ENCODE measurements around the gene NID2. TPM values are rescaled to one million over a fixed set of nuclear protein-coding genes. Genes with fewer than 3 reads are reported as not detected.

Gene NID2, protein sequence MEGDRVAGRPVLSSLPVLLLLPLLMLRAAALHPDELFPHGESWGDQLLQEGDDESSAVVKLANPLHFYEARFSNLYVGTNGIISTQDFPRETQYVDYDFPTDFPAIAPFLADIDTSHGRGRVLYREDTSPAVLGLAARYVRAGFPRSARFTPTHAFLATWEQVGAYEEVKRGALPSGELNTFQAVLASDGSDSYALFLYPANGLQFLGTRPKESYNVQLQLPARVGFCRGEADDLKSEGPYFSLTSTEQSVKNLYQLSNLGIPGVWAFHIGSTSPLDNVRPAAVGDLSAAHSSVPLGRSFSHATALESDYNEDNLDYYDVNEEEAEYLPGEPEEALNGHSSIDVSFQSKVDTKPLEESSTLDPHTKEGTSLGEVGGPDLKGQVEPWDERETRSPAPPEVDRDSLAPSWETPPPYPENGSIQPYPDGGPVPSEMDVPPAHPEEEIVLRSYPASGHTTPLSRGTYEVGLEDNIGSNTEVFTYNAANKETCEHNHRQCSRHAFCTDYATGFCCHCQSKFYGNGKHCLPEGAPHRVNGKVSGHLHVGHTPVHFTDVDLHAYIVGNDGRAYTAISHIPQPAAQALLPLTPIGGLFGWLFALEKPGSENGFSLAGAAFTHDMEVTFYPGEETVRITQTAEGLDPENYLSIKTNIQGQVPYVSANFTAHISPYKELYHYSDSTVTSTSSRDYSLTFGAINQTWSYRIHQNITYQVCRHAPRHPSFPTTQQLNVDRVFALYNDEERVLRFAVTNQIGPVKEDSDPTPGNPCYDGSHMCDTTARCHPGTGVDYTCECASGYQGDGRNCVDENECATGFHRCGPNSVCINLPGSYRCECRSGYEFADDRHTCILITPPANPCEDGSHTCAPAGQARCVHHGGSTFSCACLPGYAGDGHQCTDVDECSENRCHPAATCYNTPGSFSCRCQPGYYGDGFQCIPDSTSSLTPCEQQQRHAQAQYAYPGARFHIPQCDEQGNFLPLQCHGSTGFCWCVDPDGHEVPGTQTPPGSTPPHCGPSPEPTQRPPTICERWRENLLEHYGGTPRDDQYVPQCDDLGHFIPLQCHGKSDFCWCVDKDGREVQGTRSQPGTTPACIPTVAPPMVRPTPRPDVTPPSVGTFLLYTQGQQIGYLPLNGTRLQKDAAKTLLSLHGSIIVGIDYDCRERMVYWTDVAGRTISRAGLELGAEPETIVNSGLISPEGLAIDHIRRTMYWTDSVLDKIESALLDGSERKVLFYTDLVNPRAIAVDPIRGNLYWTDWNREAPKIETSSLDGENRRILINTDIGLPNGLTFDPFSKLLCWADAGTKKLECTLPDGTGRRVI (N-terminal part only)
- total RNA-seq (2014; rRNA removed; shearing (Covaris generic)) = not detected in 2 replicates
- polyA plus RNA-seq (2015; cell fraction: cytosol; rRNA removed) = not detected in 2 replicates
- not detected in 2 replicates for polyA plus RNA-seq (2015; cell fraction: nucleus; rRNA removed)

DNA sequence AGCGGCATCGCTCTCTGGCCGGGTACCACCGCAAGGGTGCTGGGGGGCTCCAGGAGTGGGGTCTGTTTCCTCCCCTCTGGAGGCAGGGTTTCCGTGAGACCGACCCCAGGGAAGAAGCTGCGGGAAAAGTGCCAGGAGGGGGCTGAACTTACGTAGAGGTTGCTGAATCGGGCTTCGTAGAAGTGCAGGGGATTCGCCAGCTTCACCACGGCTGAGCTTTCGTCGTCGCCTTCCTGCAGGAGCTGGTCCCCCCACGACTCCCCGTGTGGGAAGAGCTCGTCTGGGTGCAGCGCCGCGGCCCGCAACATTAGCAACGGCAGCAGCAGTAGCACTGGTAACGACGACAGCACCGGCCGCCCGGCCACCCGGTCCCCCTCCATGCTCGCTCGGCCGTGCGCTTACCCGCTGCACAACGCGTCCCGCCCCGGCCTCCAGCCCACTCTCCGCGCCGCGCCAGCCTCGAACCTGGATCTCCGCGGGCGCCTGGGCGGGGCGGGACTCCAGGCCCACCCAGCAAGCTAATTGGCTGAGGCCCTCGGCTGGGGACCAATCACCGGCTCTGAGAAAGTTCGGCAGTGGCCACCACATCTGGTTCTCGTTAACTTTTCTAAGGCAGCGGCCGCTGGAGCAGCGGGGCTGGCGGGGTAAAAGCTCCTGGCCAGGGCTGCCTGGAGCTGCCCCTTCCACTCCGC is at the start of gene NID2:
Gene NID2, minus strand, starts transcription at position 445 of the 692 bp plus-strand sequence. Its CDS starts 65 bp downstream, at position 380.
- in situ Hi-C loops (cut with HindIII; ENCODE audit: low pct_unique_long_range_greater_than_20kb, low sequenced_read_pairs) = no loop called here
- DNase-seq (ENCODE audit: low read depth, low spot score) = peak; percentile 25

DNA sequence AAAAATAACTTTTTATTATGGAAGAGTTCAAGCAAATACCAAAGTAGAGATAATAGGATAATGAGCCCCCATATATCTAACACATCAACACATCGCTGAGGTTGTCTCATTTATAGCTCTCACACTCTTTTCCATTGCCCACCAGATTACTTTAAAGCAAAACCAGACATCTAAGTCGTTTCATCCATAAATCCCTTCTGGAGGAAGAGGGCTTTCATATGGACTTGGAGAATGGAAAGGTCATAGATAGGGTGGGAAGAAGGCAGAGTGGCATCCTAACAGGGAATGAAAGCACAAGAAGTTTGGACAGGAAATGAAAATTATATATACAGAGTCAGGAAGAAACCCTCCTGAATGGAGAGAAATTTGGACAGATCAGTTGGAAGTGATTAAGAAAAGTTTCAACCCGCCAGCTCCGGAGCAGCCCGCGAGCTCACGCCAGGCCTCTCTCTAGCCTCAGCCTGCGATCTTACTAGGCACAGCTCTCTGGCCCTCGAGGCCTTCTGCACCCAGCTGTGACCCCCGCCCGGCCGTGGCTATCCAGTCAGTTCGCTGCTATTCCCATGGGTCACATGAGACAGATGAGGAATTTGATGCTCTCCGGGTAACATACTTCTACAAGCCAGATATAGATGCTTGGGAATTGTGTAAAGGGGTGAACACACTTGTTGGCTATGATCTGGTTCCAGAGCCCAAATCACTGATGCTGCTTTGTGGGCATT is 48.4 kb upstream of the NID2 start:
- in situ Hi-C loops (cut with HindIII; ENCODE audit: low pct_unique_long_range_greater_than_20kb, low sequenced_read_pairs) = no loop called here
- no peak for DNase-seq (ENCODE audit: low read depth, low spot score)

DNA sequence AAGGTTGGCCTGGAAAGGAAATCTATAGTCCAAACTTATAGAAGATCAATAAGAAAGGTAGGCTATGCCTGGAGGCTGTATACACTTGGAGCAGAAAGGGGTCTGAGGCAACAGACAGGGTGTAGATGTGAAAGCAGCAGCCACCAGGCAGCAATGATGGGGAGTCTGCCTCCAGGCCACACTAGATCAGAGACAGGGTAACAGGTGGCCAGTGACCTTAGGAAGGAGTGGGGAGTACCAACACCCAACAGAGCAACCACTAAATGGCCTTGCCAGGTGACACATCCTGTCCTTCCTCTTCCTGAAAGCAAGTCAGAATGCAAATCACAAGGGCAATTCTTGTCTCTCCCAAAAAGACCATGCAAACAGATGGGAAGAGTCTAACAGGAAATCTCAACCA is 46.4 kb upstream of the NID2 start:
- no peak for DNase-seq (ENCODE audit: low read depth, low spot score)
- in situ Hi-C loops (cut with HindIII; ENCODE audit: low pct_unique_long_range_greater_than_20kb, low sequenced_read_pairs) = no loop called here

DNA sequence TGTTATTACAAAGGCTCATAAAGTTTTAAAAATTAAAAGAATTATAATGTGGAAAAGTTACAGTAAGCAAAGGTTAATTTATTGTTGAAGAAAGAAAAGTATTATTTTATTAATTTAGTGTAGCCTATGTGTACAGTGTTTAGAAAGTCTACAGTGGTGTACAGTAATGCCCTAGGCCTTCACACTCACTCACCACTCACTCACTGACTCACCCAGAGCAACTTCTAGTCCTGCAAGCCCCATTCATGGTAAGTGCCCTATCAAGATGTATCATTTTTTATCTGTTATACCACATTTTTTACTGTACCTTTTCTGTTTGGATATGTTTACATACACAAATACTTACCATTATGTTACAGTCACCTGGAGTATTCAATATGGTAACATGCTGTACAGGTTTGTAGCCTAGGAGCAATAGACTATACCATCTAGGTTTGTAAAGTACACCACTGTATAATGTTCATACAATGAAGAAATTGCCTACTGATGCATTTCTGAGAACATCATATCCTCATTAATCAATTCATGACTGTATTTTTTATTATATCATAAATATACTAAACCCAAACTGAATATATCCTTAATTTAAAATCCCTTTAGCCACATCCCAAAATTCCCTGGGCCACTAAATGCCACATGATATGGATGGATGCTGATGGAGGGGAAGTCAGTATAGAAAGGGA is 43.6 kb upstream of the NID2 start:
- DNase-seq (ENCODE audit: low read depth, low spot score) = no peak

DNA sequence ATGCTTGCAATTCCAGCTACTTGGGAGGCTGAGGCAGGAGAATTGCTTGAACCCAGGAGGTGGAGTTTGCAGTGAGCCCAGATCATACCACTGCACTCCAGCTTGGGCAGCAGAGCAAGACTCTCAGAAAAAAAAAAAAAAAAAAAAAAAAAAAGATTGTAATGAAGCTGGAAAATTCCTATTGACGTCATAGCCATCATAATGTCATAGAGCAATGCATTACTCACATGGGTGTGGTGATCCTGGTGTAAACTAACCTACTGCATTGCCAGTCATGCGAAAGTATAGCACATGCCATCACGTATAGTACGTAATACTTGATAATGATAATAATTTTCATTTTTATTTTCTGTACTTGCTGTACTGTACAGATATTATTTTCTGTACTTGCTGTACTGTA is 42.7 kb upstream of the NID2 start:
- in situ Hi-C loops (cut with HindIII; ENCODE audit: low pct_unique_long_range_greater_than_20kb, low sequenced_read_pairs) = no loop called here
- no peak for DNase-seq (ENCODE audit: low read depth, low spot score)

More for the DNA sequence above, 43.6 kb upstream of the NID2 start:
- in situ Hi-C loops (cut with HindIII; ENCODE audit: low pct_unique_long_range_greater_than_20kb, low sequenced_read_pairs) = no loop called here

DNA sequence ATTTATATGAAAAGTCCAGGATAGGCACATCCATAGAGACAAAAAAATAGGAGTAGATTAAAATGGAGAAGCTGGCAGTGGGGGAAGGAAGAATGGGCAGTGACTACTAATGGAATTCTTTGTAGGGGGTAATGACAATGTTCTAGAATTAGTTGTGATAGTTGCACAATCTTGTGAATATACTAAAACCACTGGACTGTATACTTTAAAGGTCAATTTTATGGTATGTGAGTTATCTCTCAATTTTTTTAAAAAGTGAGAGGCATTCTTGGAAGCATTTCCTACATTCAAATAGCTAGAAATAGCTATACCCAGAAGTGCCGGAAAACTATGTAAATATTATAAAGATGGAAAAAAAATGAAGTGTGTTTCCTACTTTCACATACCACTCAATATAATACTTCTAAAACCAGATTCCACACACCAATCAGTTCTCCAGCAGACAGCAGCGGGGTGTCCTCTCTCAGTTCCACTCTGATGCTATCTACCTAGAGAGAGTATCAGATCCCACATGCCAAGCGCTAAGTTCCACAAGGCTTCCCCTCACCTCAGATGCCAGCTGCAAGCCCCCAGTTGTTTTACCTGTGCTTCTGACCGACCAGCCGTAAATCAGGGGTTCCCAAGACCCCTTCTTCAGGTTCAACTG is 41.7 kb upstream of the NID2 start:
- no peak for DNase-seq (ENCODE audit: low read depth, low spot score)
- in situ Hi-C loops (cut with HindIII; ENCODE audit: low pct_unique_long_range_greater_than_20kb, low sequenced_read_pairs) = no loop called here

DNA sequence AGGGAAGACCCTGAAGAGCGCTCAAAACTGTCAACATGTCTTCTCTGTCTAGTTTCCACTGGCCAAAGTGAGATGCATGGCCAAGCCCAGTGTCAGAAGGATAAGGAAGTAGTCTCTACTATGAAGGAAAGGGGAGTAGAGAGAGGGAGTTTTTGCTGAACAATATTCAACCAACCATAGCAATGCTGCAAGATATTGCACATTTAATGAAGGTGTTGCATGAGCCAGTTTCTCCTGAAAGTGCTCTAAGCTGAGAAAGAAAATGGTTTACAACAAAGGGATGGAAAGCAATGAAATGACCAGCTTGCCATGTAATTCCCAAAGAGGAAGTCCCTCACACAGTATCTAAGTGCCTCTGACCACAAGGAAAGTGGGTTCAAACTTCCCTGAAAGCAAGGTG is 40.0 kb upstream of the NID2 start:
- no peak for DNase-seq (ENCODE audit: low read depth, low spot score)
- in situ Hi-C loops (cut with HindIII; ENCODE audit: low pct_unique_long_range_greater_than_20kb, low sequenced_read_pairs) = no loop called here

DNA sequence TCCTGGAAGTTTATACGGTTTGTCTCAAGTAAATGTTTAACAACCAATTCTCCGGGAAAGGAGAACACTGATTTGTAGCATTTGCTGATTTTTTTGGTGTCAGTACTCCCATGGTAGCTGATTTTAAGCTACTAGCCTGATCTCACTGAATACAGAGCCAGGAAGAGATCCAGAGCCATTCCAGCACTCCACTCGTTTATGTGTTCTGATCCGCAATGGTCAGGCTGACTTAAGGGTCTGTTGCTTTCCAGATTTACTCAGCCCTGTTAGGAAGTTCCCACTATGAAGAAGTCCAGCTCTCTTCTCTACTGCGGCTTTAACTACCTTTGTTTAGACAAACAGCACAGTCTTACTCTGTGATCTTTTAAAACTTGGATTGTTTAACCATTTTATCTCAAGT is 38.0 kb upstream of the NID2 start:
- DNase-seq (ENCODE audit: low read depth, low spot score) = no peak
- in situ Hi-C loops (cut with HindIII; ENCODE audit: low pct_unique_long_range_greater_than_20kb, low sequenced_read_pairs) = no loop called here

DNA sequence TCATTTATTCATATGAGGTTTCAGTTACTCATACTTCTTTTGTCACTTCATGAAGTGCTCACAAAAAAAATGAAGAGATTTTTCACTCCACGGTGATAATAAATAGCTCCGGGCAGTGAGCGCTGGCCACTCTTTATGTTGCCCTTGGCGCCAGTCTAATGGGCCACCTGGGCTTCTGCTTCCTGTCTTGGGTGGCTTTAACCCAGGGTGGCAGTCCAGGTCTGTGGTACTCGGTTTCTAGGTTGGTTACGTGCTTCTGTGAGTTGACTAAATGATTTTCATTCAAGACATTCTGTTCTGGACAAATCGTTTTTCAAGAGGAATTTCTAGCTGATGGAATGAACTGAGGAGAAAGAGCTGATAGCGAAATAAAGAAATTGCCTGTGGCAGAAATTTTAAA is 34.6 kb upstream of the NID2 start:
- in situ Hi-C loops (cut with HindIII; ENCODE audit: low pct_unique_long_range_greater_than_20kb, low sequenced_read_pairs) = no loop called here
- DNase-seq (ENCODE audit: low read depth, low spot score) = no peak

DNA sequence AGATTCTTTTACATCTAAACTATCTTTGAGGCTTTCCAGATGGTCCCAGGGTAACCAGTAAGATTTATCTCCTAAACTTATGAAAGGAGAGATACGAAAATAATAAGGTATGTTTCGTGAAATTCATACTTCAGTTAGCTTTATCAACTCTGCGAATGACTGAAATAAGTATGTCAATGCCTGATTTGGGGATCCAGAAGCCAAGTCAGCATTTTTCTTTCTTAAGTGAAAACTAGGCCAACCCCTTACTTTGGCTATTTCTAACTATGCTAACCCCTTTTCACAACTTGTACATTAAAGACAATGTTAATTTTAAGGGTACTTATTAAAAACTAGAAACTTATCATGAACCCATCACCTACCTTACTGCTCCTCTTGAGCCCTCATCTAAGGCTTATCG is 26.9 kb upstream of the NID2 start:
- DNase-seq (ENCODE audit: low read depth, low spot score) = no peak
- in situ Hi-C loops (cut with HindIII; ENCODE audit: low pct_unique_long_range_greater_than_20kb, low sequenced_read_pairs) = no loop called here

DNA sequence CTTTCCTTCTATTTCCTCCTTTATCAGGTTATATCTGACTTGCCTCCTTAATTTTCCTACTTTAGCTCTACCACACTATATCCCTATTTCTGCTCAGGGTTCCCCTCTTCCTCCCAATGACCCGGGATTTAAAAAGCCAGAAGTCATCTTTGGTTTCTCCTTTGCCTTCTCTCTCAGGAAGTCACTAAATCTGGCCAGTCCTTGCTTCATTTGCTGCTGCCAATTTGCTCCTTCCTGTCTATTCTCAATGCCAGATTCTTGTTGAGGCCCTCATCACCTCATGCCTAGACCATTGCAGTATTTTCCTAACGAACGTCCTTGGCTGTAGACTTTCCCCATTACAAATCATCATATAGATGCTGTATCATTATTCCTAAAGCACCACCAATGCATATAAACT is 26.5 kb upstream of the NID2 start:
- in situ Hi-C loops (cut with HindIII; ENCODE audit: low pct_unique_long_range_greater_than_20kb, low sequenced_read_pairs) = no loop called here
- DNase-seq (ENCODE audit: low read depth, low spot score) = no peak

DNA sequence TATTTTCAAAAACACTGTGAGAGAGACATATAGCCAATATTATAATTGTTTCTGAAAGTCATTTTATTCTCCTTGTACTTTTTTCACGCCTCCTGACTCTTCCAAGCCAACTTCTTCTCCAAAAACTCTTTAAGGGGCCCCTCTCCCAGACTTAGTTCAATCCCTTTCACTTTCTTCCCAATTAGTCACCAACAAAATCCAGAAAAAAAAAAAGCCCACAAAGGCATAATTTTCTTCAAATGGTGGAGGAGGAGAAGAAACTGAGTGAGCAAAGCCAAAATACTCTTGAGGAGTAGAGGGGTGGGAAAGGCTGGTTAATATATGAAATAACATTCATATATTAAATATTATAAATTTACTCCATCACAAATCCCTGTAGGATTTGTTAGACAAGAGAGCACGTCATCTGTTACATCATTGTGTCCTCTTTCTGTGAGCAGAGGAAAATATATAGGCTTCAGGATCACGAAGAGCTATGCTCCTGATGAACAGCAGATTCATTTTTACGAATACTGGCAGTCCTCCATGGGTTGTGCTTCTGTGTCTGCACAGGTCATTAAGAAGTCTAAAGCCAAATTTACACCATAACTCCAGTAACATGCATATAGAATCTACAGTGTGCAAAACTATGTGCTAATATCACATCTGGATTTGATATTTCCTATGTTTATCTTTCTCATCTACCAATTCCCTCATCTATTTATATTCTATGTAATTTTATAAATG is 25.9 kb upstream of the NID2 start:
- in situ Hi-C loops (cut with HindIII; ENCODE audit: low pct_unique_long_range_greater_than_20kb, low sequenced_read_pairs) = no loop called here
- no peak for DNase-seq (ENCODE audit: low read depth, low spot score)

DNA sequence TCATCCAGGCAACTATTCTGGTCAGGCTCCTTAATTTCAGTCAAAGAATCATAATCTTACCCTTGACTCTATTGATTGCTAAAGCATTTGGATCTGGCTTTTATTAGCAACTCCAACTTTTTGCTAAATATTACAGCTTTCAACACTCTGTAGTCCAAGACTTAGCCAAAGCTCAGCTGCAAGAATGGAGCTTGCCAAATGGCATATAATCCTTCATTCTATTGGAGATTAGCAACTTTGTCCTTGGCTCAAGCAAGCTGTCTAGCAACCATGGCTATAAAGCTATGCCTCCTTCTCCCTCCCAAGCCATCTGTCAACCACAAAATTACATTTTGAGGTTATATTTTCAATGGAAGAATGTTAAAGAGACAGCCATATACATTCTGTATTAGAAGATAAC is 23.1 kb upstream of the NID2 start:
- no peak for DNase-seq (ENCODE audit: low read depth, low spot score)
- in situ Hi-C loops (cut with HindIII; ENCODE audit: low pct_unique_long_range_greater_than_20kb, low sequenced_read_pairs) = no loop called here

DNA sequence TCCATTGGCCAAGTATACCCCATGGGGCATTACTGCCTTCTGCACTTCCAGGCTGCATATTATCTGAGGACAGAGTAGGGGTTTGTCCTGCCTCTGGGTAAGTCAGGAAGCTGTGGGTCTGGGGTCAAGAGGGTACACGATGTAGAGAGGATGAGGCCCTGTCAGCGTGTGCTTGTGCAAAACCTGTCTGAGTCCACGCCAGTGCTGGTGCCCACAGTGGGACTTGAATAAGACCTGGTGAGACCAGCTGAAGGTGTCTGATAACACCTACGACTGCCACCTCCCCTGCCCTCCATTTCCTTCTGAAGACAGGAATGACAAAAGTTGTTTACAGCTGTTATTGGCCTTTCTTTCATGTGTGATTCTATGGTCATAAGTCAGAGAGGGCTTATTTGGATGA is 22.1 kb upstream of the NID2 start:
- in situ Hi-C loops (cut with HindIII; ENCODE audit: low pct_unique_long_range_greater_than_20kb, low sequenced_read_pairs) = no loop called here
- DNase-seq (ENCODE audit: low read depth, low spot score) = no peak

DNA sequence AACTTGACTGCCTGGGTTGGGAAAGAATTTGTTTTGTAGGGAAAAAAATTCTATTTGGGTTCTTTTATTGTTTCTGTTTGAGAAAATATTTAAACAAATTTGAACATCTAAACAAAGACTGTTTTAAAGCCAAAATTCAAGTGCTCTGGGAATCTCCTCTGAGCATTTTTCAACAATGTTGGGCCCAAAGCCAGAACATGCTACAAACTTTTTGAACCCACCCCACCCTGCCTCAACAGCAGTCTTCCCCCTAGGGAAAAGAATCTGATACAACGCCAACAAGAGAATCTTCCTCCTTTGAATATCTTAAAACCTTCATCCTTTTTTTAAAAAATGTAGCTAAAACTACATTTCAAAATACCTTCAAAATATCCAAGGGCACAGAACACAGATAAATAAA is 20.4 kb upstream of the NID2 start:
- in situ Hi-C loops (cut with HindIII; ENCODE audit: low pct_unique_long_range_greater_than_20kb, low sequenced_read_pairs) = no loop called here
- no peak for DNase-seq (ENCODE audit: low read depth, low spot score)

Data from SK-MEL-5 (cell line).